GM18498 (cell line): Measurements from ENCODE around the gene LRMDA.

Experiments
- ATAC-seq: cut with Tn5 transposase; IDR thresholded peaks from one replicate; pipeline ENCODE4 v1.9.1; 2021; ENCODE audit warnings: mild to moderate bottlenecking, moderate library complexity; ENCODE audit not compliant: unreplicated experiment

LRMDA gene

DNA sequence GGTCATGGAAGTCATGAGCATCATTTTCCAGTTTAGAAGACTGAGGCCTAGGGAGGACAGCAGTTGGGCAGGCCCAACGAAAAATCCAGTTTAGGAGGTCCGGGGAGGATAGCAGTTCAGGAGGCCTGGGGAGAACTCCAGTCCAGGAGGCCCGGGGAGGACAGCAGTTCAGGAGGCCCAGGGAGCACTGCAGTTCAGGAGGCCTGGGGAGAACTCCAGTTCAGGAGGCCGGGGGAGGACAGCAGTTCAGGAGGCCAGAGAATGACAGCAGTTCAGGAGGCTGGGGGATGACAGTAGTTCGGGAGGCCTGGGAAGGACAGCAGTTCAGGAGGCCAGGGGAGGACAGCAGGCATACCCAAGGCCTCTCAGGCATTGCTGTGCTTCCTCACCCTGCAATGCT is 453.4 kb downstream of the LRMDA start:
- ATAC-seq = no peak

DNA sequence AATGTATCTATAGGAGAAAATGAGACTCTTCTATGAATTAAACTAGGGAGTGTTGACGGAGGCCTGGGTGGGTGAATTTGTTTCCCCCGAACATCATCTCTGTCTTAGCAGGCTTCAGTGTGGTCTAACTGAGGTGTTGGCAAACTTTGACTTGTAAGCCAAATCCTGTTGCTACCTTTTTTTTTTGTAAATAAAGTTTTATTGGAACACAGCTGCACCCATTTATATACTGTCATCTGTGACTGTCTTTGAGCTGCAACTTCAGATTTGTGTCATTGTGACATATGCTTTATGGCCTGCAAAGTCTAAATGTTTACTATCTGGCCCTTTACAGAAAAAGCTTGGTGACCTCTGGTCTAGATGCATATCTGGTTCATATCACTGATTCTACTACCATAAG is 455.9 kb downstream of the LRMDA start:
- no peak for ATAC-seq

DNA sequence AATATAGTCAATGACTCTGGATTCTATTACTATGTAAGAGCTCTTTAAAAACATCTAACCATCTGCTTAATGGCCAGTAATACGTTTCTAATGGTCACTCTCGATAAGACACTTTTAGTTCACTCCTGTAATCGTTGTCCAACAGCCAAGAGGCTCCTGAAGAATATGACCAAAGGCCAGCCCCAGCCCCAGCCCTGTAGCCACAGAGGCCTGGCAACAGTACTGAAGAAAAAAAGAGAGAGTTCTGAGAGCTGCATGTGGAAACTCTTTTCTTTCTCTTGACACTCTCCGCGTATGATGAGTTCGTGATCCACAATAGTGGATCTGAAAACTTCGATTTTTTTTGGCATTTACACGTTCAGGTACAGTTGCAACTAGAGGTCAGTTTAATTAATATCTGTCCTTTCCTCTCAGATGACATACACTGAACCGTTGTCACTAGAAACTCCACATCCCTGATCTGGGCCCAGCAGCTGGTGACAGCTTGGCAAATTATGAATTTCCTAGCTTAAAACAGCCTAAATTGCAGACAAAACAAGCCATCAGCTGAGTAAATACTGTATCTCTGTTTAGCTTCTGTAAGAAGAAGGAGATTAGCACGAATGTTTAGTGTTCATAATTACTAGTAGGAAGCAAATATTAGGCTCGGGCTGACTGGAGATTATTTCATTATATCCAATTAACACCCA is 456.7 kb downstream of the LRMDA start:
- ATAC-seq = no peak

DNA sequence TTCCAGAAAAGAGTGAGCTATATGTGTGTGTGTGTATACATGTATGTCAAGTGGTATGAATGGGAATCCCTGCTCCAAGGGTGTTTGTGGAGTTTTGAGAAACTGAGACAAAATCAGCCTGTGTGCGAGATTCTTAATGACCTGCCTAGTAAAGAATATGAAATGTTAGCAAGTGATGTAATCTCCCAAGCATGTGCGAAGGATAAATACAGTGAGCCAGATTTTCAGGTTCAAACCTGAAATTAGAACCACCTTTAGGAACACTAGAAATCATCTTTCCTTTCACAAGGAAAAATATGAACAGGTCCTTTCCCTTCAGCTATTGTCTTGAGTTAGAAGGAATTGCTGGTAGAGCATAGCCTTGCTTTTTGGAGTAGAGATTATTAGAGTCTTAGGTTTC is 457.6 kb downstream of the LRMDA start:
- ATAC-seq = no peak

- ATAC-seq = no peak
Measured at GRCh38 chr10:75894761-75895160, 463.3 kb downstream of the LRMDA start.

- no peak for ATAC-seq
Measured at GRCh38 chr10:75895259-75895658, 463.8 kb downstream of the LRMDA start.

DNA sequence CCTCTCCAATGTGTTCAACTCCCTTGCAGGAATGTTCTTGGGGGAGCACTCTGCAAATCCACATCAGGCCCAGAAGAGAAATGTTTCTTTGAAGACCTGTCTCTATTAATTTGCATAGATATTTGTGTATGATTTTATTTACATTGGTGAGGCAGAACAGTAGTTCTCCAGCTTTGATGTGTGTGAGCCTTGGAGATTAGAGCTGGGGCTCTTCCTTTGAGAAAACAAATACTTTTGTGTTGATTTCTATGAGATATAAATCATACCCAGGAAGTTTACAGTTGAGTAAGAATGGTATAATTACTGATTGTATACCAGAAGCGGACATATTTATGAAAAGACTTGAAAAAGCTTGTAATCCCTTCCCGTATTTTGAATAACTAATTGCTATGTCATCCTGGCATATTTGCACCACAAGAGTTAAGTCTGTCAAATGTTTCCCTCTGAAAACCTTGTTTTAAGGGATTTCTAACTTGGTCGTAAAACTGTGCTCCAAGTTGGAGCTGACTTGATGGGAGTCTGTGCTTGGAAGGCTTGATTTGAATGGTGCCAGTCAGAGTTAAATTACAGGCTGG is 468.5 kb downstream of the LRMDA start:
- ATAC-seq = no peak

DNA sequence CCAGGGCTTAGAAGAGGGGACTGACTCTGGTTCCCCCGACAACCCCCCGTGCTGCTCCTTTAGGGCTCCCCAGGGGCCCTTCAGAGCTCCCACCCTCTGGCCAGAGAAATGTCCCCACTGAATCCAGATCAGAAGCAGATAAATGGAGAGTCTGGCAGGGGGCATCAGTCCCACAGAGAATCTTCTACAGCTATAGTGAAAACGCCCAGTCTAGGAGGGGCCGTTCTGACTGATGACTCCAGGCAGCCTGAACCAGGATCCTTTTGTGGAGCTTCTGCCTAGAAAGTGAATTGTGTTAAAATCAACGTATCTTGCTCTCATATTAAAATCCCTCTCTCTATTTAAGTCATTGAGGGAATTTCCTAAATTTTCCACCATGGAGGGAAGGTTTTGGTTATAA is 471.4 kb downstream of the LRMDA start:
- no peak for ATAC-seq

- ATAC-seq = no peak
Measured at GRCh38 chr10:75904499-75905283, 473.3 kb downstream of the LRMDA start.

DNA sequence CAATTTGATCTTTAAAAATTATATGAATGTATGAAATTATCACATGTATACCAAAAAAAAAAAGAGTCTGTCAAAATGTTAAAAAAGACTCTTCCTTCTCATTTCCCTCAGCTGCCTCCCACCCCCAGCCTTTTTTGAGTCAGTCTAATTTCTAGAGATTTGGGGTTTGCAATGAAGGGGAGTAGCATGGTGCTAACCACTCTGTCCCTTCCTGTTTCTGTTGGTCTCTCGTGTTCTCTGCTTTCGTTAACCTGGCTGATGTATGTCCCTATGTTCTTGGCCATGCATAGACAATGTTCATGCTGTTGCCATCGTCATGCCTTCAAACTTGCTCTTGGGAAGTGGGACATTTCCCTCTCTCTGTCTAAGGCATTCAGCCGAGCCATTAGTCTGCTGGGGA is 474.1 kb downstream of the LRMDA start:
- no peak for ATAC-seq

DNA sequence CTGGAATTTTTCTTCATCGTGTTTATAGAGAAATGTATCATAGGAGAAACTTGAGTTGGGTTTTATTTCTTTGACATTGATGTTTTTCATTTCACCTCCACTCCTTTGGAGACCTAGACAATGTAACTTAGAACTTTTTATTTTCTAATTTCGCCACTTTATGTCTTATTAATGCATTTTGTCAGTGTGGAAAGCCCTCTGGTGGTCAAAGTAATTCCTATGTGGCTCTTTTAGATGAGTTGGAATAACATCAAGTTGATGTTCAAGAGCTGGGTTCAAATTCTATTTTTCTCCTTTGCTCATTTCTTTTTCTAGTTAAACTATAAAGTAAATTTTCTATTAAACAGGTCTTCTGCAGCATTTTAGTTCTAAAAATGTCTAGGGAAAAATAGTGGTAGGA is 478.6 kb downstream of the LRMDA start:
- no peak for ATAC-seq

DNA sequence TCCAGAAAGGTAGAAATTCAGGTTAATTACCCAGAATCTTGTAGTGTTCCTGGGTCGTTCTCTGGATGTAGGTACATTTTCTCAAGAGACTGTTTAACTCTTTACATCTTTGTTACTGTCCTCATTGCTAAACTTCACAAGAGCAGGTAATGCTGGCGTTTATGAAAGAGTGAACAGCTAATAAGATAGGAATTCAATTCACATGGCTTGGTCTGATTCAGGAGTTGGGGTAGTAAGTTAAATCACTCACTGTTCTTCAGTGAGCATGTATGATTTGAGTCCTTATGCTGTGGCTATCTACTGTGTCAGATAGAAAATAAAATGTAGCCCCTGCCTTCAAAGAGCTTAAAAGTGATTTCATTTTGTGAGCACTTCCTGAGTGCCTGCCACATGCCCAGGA is 480.0 kb downstream of the LRMDA start:
- ATAC-seq = no peak

DNA sequence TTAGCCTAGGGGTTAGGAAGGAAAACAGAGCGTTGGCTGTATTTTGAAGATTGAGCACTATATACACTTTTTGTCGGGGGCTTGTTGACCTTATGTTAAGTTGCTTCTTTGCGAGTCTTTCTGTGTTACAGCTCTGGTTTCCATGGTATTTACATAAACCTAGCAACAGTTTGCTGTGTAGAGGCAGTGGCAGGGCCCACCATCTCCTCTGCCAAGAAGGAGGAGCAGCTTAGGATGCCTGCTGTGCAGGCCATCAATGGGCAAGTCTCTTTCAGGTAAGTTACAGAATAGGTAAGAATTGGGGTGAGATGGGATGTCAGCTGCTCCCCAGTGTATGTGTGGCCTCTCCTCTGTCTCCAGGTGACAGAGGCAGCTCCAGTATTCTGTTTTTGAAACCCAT is 485.5 kb downstream of the LRMDA start:
- no peak for ATAC-seq

GRCh38 chr10:75919913-75920312 is 488.5 kb downstream of the LRMDA start:
- ATAC-seq = no peak

DNA sequence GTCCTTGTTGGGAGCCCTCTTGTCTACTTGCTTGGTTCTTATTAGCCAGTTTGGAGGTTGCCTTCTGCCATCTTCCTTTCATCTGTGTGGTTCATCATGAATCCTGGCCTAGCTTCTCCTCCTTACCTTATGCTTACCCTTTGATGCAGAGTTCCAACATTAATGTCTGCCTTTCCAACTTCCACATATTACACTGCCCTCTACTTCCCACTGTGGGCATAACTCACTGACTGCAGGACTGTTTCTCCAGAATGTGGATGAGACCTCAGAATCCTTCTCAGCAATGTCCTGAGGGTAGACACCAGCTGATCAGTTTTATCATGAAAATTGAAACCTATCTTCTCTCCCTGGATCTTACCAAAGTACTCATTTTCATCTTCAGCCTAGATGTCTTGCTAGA is 491.0 kb downstream of the LRMDA start:
- no peak for ATAC-seq

GRCh38 chr10:75924309-75924902 is 493.0 kb downstream of the LRMDA start:
- no peak for ATAC-seq

DNA sequence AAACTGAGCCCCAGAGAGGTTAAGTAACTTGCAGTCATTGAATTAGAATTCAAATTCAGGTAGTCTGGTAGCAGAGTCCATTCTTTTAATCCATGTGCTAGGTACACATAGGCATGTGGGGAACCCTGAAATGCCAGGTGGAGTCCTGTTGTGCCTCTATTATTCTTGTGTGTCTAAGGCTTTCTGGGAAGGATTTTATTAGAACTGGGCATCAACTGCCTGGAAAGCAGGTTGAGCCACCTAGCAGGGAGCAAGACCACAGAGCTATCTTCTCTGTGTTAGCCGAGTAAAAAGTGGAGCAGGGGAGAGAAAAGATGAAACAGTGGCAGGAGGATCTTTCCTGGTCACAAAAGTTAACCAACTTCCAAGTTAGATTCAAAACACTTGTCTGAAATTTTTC is 494.6 kb downstream of the LRMDA start:
- ATAC-seq = no peak

DNA sequence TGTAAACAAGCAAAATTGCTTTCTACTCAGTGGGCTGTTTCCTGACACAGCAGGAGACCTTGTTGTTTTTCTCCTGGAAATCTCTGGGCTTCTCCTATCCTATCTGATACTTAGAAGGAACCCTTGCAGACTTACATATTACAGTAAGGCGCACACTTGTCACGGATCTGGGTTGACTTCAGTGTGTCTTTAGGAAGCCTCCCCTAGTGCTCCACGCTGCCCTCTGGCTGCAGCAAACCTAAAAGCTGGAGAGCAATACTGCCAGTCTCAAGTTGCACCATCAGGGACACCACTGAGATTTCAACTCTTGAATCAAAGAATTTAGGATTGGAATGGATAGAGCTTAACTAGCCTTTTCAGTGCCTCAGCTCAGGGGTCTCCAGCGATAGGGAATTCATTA is 495.3 kb downstream of the LRMDA start:
- no peak for ATAC-seq

DNA sequence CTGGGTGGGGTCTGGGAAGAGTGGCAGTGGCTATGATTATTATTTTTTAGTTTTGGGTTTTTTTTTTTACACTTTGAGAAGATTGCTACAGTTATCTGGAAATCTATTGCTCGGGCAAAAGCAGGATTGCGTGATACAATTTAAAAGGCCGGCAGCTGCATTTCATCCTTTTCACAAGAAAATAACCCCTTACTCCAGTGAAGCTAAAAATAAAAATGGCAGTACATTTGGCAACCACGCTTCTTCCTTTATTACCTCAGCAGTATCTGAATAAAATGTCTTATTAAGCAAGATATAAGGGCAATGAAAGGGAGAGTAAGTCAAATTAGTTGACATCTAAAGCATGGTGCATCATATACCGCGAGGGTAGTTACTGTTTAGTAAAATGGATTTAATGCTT is 496.8 kb downstream of the LRMDA start:
- no peak for ATAC-seq

DNA sequence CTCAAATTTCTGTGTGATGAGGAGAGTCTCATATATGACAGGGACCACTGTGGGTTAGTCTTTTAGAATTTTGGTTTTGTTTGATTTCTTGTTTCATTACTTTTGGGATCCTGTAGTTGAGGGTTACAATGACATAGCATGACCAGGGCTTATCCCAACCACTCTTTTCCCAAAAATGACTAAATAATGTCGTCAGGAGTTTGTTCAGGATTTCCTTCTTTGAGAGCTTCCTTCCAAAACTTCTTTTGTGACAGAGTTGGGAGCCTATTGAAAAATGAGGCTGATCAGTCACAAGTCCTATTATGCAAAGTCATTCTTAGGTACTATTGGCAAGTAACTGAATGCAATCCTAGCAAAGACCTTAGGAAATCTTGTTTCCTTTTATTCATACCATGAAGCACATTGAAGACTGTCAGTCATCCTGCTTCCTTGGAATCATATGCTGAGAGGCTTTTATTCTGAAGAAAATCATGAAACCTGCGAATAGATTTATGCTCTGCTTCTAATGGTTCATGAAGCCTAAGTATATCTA is 498.3 kb downstream of the LRMDA start:
- ATAC-seq = no peak

GRCh38 chr10:75932921-75933320 is 501.5 kb downstream of the LRMDA start:
- no peak for ATAC-seq

GRCh38 chr10:75935240-75935639 is 503.8 kb downstream of the LRMDA start:
- ATAC-seq = no peak
